ENCODE data around the gene TWNK.

Gene TWNK

DNA sequence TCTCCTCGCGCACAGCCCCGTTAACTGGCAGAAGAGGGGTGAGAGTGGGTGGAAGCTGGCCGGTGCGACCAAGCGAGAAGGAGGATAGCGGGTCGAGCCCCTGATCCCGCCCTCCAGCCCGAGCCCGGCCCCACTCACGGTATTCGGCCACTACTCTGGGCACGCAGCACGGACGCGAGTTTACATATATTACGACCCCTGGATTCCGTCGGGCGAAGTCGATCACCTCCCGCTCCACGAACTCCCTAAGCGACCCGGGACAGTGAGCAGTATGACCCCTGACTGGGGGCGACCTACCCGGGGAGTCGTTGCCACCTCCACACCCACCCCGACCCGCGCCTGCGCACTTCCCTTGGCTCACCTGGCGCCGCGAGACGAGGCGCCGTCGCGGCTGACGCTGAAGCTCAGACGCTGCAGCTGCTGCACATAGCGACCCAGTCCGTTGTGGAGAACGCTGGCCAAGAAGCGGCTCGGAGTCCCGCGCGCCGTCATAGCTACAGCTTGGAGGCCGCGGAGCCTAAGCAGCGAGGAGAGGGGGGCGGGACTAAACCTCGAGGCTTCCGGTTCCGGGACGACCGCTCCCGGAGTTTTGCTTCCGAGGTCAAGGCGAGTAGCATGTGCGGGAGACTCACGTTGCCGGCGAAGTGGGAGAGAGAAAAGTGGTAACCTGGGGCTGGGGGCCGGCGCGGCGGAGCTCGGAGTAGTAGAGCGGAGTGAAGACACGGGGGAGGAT is at the start of gene TWNK, which contains the start of gene MRPL43:
TWNK (plus strand) TSS at position 592 of the 733 bp plus-strand sequence. CDS start 668 bp downstream, outside the sequence.
MRPL43 (minus strand) TSS at position 546 of the 733 bp plus-strand sequence; CDS start at position 492, 54 bp downstream.
- peak; percentile 51 for DNase-seq

DNA sequence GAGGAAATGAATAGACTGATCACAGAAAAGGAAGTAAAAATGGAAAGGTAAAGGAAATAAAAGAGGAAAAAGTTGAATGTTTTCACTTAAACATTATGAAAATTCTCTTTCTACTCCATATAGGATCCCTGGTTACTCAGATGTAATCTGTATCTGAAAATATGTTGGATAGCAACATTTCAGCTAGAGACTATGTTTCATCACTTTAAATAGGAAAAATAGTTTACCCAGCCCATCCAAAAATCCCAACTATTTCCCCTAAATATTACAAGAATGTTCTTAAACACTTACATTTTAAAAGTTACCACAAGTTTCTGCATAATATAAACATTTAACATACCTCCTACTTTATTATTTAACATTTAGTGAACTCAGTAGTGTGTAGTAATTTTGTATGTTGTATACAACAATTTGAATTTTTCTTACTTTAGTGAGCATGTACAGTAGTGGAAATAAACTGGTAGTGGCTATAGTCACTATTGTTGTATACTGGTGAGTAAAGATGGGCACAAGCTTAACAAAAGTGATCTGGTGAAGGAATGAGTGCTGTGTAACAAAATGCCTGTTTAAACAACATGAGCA is 47.5 kb upstream of the TWNK start:
- no peak for DNase-seq

DNA sequence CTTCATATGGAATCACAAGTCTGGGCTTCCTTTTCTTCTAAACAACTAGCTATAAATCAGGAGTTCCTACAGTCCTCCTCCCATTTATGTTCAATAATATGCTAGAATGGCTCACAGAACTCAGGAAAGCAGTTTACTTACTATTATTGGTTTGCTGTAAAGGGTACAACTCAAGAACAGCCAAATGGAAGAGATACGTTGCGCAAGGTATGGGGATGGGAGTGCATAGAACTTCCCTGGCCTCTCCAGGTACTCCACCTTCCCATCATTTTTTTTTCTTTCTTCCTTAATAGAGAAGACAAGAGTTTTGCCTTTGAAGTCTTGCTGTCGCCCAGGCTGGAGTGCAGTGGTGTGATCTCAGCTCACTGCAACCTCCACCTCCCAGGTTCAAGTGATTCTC is 45.1 kb upstream of the TWNK start:
- DNase-seq = no peak

DNA sequence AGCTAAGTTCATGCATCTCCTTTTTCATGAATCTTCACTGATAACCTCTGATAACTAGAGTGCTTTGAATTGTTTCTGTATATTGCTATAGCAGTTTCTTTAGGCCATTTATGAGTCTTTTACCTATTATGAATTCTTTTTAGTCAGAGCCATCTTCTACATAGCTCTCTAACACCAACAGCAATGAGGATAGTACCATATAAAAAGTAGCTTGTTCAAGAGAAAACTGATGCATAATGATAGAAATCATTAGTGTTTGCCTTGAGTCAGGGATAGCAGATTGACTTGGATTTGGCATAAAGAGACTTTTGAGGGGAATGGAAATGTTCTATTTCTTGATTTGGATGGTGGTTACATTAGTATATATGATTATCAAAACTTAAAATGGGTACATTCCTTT is 43.8 kb upstream of the TWNK start:
- DNase-seq = no peak

DNA sequence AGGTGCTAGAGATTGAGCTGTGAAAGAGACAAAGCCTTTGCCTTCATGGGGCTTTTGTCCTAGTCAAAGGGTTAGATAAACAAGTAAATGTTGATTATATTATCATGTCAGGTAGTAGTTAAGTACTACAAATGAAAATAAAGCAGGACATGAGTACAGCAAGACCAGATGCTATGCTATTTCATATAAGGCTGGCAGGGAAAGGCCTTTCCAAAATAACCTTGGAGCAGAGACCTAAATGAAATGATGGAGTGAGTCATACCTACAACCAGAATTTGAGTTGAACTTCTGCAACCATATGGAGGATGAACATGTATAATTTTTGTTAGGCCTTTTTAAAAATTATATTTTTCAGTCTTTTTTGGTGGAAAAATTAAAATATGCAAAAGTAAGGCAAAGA is 41.6 kb upstream of the TWNK start:
- DNase-seq = no peak

DNA sequence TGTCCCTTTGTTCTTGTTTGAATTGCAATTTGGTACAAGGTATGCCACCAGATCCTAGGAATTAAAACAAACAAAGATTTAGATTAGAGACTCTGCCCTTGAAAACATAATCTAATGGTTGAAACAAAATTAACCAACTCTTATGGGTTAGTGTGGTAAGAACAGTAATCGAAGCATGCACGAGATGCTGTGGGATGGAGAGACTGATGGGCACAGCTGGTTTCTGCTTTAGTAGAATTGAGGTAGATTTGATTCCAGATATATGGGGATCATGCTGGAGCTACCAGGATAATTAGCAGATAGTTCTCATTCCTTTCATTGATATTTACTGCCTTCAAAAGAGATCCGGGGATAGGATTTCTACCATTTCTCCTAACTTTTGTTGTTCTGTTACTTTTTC is 38.4 kb upstream of the TWNK start:
- no peak for DNase-seq

DNA sequence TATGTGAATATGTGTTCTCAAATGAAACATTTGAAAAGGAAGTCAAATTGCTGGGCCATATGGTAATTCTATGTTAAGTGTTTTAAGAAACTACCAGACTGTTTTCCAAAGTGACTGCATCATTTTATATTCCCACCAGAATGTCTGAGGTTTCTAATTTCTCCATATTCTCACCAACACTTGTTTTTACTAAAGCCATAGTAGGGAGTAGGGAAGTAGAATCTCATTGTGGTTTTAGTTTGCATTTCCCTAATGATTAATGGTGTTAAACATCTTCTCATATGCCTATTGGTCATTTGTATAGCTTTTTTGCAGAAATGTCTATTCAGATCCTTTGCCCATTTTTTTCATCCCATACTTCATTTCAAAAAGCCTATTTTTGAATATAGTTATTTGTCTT is 27.1 kb upstream of the TWNK start:
- DNase-seq = no peak

DNA sequence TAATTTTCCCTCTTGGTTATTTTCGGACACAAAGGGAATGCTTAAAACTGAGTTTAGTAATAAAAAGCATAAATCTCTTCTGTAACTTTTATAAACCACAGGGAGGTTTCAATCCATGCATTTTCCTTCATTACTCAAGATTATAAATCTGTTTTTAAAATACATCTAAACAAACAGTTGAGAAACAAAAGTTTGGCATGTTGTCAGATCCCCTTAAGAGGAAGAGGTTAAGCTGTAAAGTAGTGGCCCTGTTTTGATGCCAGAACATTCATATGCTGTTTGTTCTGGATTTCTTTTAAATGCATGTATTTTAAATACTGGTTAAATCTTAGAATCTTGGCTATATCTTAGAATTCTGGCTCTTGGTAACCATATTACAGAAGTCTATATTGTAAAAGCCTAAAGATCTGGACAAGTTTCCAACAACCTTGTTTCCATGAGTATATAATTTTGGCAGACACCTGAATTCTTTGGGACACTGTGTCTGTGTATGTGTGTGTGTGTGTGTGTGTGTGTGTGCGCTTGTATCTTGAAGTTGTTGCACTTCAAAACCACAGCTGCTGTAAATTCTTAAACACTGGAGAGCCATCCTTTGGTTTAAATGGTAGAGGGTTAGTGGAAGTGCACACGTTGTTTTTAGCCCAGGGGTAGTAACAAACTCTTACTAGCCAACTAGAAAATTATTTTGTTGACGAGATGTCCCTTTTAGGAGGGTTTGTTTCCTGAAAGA is 24.8 kb upstream of the TWNK start:
- DNase-seq = no peak

DNA sequence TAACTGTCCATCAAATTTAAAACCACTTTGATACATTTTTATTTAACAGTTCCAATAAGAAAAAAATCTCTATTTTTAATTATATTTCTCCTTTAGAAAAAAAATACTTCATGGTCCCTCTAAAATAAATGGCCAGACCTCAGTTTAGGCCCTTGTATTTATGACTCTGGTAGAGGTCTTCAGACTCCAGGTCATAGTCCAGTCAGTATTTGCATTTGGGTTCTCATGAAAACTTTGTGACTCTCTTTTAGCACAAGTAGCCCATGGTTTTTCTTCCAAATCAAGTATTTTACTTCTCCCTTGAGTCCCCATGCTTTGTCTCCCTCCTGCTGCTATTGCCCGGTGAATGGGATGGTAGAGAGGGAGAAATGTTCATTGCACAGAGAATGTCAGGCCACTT is 23.5 kb upstream of the TWNK start:
- no peak for DNase-seq

DNA sequence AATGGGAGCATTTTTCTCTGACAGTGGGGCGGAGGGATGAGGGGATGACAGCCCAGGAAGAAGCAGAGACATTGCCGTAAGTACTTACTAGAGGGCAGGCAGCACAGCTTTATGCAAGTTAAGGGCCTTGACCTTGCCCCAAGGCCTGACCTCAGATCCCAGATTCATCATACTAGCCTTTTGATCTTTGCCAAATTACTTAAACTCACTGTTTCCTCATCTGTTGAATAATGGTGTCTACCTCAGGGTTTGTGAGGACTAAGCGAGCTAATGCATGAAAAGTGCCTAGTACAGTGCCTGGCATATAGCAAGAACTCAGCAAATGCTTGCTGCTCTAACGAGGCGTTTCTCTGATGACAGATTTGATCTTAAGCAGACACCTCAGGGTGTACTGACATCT is 21.5 kb upstream of the TWNK start:
- no peak for DNase-seq

DNA sequence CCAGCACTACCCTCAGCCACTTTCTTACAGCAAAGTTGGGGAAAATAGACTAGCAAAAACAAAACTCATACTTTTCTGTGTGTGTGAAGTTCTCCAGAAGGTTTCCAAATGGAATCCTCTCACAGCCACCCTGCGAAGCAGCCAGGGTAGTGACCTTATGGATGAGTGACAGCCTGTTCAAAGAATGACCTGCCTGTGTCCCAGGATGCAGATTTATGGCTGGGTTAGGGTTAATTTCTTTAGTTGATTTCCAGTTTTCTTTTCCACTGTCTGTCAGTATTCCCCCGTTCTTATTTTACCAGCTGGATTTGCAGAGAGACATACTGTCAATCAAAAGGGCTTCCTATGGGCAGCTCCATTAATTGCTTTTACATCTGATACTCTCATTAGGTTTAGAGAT is 20.5 kb upstream of the TWNK start:
- DNase-seq = no peak

DNA sequence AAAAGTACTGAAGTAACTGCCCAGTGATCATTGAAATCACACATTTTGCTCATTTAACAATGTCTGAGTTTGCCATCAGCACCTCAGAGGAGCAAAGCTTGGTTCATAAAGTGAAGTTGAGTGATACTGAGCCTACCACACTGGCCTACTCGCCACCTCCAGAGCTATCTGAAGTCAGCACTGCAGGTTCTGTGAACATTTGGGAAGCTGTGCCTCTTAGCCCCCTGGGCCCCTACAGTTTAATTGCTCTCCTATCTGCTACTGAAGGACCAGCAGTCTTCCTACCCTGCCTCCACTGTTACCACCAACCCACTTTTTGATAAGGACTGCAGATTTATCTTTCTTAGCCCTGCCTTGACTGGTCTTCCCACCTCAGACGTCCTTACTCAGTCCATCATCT is 20.0 kb upstream of the TWNK start:
- DNase-seq = no peak

DNA sequence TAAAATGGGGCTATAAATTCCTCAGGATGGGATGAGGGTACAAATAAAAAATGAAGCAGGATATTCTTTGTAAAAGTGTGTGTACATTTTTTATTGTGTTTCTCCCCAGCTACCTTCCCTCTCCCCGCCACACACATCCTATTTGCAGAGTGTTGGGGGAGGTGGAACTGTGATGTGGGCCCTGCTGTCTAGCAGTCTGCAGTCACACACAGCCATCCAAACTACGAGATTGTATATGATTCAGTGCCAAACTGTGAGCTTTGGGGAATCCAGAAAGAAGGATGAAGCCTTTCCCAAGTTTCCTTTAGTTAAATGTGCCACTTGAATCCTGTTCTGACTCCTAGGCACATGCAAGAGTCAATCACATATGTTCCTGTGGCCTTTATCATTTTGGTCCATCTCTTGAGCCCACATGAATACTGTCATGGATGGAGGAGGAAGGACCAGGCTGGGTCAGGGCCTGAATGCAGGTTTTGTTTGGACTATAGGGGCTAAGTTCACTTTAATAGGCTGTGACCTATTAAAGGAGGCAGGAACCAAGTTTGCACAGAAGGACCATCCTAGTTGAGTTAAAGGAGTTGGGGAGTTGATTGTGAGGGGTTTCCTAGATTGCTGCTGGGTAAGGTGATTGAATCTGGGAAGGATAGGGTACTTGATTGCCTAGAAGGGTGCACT is 19.1 kb upstream of the TWNK start:
- DNase-seq = no peak

DNA sequence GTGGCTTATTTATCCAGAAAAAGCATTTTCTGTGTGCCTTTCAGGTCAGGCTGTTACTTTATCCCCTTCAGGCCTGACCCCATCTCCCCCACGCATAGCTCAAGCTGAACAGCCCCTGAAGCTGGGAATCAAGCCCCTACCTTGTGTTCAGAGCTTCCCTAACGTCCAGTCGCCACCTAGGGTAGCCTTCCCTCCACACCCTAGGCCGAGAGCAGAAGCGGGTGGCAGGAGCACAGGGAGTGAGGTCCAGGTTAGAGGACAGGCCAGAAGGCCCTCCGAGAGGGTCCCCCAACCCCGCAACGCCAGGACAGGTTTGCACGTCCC is 18.5 kb upstream of the TWNK start:
- DNase-seq = no peak

DNA sequence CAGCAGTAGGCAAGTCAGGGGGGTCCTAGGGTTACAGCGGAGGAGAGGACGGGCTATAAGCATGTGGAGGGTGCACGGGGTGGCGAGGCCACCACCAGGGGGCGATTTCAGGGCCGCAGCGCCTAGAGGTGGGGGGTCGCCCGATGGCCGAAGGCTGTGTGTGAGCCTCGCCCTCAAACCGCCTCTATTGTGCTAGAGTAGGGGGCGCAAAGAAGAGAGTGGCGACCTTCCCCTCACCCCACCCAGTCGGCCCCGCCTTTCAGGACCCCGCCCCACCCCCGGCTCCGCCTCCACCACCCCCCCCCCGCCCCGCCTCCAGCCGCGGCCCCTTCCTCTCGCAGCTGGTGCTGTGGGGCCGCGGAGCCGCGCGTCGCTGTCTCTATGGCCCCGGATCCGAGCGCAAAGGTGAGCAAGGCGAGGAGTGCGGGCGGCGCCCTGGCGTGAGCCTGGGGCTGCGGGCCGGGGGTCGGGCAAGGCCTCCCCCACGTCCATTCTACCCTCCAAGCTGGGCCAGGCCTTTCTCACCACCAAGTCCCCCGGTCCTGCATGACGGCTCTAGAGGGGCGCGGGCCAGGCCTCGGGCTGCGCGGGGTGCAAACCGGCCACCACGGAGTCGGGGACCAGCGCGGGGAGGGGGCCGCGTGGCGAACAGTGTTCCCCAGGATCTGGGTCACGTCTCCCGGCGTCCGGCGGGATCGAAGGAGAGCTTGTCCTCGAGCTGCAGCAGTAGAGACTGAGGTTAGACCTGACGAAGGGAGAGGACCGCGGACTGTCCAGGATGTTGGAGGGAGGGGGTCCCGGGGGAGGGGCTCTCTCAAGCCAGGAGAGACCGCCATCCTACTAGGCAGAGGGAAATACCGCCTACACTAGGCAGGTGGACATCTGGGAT is 17.9 kb upstream of the TWNK start, which contains the start of gene SEMA4G:
SEMA4G (plus strand) TSS at position 318 of the 889 bp plus-strand sequence. CDS start 3,409 bp downstream, outside the sequence.
- DNase-seq = peak; percentile 11

DNA sequence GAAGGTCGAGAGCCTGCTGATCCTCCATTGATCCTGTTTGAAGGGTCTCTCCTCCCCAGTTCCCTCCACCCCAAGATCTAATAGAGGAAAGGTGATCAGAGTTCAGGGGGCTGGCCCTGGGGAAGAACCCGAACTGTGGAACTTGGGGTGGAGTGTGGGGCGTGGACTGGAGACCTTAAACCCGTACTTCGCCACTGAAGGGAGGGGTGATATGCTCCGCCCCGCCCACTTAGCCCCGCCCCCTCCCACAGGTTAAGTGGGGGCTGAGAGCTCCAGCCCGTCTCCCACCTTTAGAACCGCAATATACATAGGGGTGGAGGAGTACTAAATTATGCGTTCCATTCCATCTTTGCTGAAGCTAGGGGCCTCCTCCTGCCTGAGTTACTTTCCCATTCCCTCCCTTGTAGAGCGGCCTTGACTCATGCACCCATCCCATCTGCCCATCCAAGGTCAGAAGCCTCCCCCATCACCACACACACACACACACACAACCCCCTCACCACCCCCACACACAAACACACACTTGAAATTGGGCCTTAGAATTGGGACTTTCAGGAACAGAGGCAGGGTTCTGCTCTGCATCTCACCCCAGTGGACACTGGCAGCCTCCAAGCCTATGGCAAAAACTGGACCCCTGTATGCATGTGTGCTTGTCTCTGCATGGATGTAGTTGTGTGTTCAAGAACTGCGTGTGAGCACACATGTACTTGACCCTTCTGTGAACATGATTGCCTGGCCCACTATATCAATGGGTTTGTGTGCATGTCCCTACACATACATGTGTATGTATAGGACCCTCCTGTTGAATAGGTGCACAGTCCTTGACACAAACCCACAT is 17.0 kb upstream of the TWNK start:
- no peak for DNase-seq

DNA sequence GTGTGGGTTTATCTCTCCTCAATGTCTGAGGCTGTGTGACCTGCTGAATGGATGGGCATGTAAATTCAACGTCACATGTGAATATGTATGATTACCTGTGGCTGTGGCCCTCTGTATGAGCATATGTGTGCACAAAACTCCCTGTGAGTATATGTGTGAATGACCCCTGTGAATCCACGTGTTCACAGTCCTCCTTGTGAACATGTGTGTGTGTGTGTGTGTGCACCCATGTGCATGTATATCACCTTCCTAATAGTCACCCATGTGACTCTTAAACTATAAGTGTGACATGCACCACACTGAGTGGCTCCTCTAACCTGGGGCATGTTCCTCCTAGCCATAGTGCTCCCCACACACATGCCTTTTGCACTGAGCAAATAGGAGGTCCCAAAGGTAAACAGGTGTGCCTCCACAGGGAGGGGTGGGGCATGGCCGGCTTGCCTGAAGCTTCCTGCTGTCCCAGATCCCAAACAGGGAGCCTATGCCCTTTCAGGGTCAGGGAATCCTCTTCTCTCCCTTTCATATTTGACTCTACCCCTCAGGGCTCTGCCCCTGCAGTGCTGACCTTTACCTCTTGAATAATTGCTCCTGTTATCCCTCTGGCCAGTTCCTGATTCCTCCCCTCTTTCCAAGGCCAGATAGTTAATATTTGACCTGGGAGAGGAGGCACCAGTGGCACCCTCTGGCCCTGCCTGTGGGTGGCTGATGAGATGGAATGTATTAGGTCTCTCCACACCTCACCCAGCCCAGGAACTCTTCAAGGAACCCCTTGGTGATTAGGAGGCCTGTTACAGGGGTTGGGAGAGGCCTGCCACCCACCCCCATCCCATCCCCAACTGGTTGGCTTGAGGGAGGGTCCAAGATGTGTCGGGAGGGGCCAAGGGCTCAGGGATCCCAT is 16.2 kb upstream of the TWNK start:
- DNase-seq = no peak

DNA sequence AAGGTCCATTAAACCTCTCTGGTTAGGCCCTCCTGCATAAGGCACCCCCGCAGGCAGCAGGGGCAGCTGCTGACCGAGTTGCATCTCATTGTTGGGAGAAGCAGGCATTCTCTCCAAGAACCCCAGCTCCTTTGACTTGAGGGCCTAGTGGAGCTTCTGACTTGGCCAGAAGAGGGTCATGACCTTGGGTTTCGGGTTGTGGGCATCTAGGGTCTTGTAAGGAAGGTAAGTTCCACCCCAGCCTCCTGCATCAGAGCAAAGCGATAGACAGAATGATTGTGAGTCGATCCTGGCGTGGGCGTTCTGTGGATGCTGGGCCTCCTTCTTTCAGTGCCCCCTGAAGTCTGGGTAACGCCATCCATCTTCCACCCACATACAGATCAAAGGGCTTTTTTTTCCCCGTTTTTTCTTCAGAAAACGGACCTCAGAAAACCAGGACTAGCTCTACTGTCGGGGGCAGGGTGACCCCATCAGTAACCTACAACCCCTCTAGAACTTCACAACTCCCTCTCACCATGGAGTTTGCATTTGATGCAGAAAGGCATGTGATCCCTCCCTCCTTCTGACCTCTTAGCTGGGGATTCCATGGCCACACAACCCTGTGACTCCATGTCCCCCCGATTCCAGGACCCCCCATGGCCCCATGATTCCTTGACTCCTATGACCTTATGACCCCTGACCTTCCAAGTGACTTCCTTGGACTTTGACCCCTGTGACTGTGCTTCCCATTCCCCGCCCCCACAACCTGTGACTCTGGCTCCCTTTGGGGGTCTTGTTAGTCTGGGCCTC is 15.0 kb upstream of the TWNK start:
- no peak for DNase-seq

DNA sequence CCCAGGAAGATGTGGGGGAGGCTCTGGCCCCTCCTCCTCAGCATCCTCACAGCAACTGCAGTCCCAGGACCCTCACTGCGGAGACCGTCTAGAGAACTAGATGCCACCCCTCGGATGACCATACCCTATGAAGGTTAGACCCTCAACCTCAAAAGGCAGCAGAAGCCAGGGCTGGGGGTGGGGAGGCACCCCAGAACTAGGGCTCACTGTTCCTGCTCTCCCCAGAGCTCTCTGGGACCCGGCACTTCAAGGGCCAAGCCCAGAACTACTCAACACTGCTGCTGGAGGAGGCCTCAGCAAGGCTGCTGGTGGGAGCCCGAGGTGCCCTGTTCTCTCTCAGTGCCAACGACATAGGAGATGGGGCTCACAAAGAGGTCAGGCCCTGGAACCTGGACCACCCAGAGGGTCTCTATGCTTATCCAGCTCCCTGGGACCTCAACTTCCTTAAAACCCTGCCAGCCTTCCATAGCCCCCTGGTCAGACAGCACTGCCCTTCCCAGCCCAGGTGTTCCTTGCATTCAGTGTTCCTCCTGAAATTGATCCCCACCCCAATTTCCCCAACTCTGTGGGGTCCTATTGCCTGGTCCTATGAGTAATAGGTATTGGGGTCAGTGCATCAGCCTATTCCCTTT is 14.3 kb upstream of the TWNK start:
- DNase-seq = no peak

Data from NCI-H2171 (cell line).